Stimulated activated CD4-positive, alpha-beta T cell treated with anti-CD3 and anti-CD28 coated beads, Interleukin-1b, Interleukin-23, amount 100 ng/mL, for 1 hour (primary cell): ENCODE measurements around the gene TMA7B.
"Not testable (repeated sequence)": the region's sequence is repeated elsewhere in the genome, so short reads cannot be mapped to it uniquely, and the experiment has no call there.

Experiments used
- DNase-seq, 2 donors: peaks; one replicate each; pipeline ENCODE4 v3.0.0-alpha.2; 2020; ENCODE audit warnings: low read depth in 2 of 2

Gene TMA7B

GRCh38 chr22:39983346-39983745 lies 23.1 kb downstream of the TMA7B start:
- no peak for DNase-seq

- DNase-seq = no peak
Measured at GRCh38 chr22:39984006-39984405, 23.8 kb downstream of the TMA7B start.

- no peak for DNase-seq
Measured at GRCh38 chr22:39984746-39985145, 24.5 kb downstream of the TMA7B start.

GRCh38 chr22:39985383-39986035 lies 25.3 kb downstream of the TMA7B start:
- DNase-seq = no peak

GRCh38 chr22:39988386-39989114 lies 28.4 kb downstream of the TMA7B start:
- no peak for DNase-seq

GRCh38 chr22:39989633-39990032 lies 29.4 kb downstream of the TMA7B start:
- DNase-seq = no peak

- DNase-seq = no peak
Measured at GRCh38 chr22:39990686-39991085, 30.5 kb downstream of the TMA7B start.

- DNase-seq = no peak
Measured at GRCh38 chr22:39991159-39991860, 31.1 kb downstream of the TMA7B start.

GRCh38 chr22:39992088-39992826 lies 32.1 kb downstream of the TMA7B start:
- DNase-seq = no peak

- DNase-seq = not testable (repeated sequence)
Measured at GRCh38 chr22:39992894-39993293, 32.7 kb downstream of the TMA7B start.

GRCh38 chr22:39994041-39994565 lies 33.9 kb downstream of the TMA7B start:
- DNase-seq = peak in 1 of 2 donors; percentile 32

GRCh38 chr22:39994566-39995392 lies 34.6 kb downstream of the TMA7B start, which contains the start of gene FAM83F:
FAM83F (plus strand) TSS chr22:39994954; CDS start chr22:39995043, 89 bp downstream.
- peak in 1 of 2 donors; percentile 24 for DNase-seq

- DNase-seq = no peak
Measured at GRCh38 chr22:39995393-39996252, 35.4 kb downstream of the TMA7B start.

- DNase-seq = no peak
Measured at GRCh38 chr22:39996732-39997131, 36.5 kb downstream of the TMA7B start.

- DNase-seq = no peak
Measured at GRCh38 chr22:39997421-39997820, 37.2 kb downstream of the TMA7B start.

GRCh38 chr22:39997939-39998726 lies 37.9 kb downstream of the TMA7B start:
- DNase-seq = no peak

GRCh38 chr22:39999144-39999757 lies 39.1 kb downstream of the TMA7B start:
- DNase-seq = no peak

GRCh38 chr22:40000171-40000570 lies 40.0 kb downstream of the TMA7B start:
- DNase-seq = no peak

- no peak for DNase-seq
Measured at GRCh38 chr22:40001106-40001505, 40.9 kb downstream of the TMA7B start.
